ENCODE results near the gene C16orf86.

DNA sequence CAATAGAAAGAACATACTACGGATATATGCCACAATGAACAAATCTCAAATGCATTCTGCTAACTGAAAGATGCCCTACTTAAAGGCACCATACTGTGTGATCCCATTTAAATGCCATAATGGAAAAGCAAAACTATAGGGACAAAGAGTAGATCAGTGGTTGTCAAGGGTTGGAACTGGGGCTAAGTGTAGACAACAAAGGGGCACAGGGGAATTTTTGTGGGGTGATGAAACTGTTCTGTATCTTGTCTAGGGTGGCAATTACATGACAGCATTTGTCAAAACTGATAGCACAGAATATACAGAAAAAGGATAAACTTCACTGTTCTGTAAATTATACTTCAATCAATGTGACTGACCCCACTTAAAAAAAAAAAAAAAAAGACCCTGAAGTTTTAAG is 34.8 kb downstream of the C16orf86 start:
- TF ChIP-seq, protein P1, sequence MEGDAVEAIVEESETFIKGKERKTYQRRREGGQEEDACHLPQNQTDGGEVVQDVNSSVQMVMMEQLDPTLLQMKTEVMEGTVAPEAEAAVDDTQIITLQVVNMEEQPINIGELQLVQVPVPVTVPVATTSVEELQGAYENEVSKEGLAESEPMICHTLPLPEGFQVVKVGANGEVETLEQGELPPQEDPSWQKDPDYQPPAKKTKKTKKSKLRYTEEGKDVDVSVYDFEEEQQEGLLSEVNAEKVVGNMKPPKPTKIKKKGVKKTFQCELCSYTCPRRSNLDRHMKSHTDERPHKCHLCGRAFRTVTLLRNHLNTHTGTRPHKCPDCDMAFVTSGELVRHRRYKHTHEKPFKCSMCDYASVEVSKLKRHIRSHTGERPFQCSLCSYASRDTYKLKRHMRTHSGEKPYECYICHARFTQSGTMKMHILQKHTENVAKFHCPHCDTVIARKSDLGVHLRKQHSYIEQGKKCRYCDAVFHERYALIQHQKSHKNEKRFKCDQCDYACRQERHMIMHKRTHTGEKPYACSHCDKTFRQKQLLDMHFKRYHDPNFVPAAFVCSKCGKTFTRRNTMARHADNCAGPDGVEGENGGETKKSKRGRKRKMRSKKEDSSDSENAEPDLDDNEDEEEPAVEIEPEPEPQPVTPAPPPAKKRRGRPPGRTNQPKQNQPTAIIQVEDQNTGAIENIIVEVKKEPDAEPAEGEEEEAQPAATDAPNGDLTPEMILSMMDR (IDR thresholded peaks at IDR 0.05; ENCODE audit: insufficient read depth, low read length, poor library complexity, severe bottlenecking) = no peak
- no peak for TF ChIP-seq EZH2phosphoT487 (conservative IDR thresholded peaks at IDR 0.05; ENCODE audit: low read length)
